Uterus (tissue), 2 donors: Measurements from ENCODE around the gene IKZF1.

ENCODE experiments used
- POLR2A ChIP-seq, 2 donors: fragments of 450-650 bp; IDR thresholded peaks; one replicate each; pipeline ENCODE4 v1.6.1; 2016; ENCODE audit warnings: antibody characterized with exemption in 2 of 2, mild to moderate bottlenecking in 1 of 2, moderate library complexity in 1 of 2
- TF ChIP-seq, protein P1 (sequence below), 4 experiments: fragments of 200-600 bp in 2 of 4; fragments of 450-650 bp in 2 of 4; sonication (generic) in 2 of 4; IDR thresholded peaks; one replicate each; pipeline ENCODE4 v1.5.1; 2016 to 2019; ENCODE audit warnings: antibody characterized with exemption in 4 of 4, mild to moderate bottlenecking in 2 of 4, moderate library complexity in 1 of 4

GRCh38 chr7:50270531-50271018 lies 33.9 kb upstream of the IKZF1 start:
- no peak for TF ChIP-seq POLR2A (IDR thresholded peaks at IDR 0.05)
- TF ChIP-seq, protein P1, sequence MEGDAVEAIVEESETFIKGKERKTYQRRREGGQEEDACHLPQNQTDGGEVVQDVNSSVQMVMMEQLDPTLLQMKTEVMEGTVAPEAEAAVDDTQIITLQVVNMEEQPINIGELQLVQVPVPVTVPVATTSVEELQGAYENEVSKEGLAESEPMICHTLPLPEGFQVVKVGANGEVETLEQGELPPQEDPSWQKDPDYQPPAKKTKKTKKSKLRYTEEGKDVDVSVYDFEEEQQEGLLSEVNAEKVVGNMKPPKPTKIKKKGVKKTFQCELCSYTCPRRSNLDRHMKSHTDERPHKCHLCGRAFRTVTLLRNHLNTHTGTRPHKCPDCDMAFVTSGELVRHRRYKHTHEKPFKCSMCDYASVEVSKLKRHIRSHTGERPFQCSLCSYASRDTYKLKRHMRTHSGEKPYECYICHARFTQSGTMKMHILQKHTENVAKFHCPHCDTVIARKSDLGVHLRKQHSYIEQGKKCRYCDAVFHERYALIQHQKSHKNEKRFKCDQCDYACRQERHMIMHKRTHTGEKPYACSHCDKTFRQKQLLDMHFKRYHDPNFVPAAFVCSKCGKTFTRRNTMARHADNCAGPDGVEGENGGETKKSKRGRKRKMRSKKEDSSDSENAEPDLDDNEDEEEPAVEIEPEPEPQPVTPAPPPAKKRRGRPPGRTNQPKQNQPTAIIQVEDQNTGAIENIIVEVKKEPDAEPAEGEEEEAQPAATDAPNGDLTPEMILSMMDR (IDR thresholded peaks at IDR 0.05): no peak
